Kidney (tissue), 14 donors: ENCODE results near the gene CT45A1. TPM values are rescaled to one million over a fixed set of nuclear protein-coding genes. Genes with fewer than 3 reads are reported as not detected.
"Not testable (repeated sequence)": the region's sequence is repeated elsewhere in the genome, so short reads cannot be mapped to it uniquely, and the experiment has no call there.

Source experiments
- DNase-seq, 5 donors: peaks; one replicate each; pipeline ENCODE4 v3.0.0-alpha.2; 2013 to 2020
- FAIRE-seq: peaks from 2 replicates; lab custom pipeline; 2012; peaks lifted over from hg19 to GRCh38; lab: Jason Lieb, UNC
- H3K27ac ChIP-seq, 2 donors: one replicate each; pipeline ENCODE4 v1.7.0; 2013; ENCODE audit warnings: low read depth in 2 of 2, low read length in 2 of 2, inconsistent platforms in 1 of 2
- H3K27me3 ChIP-seq: one replicate; pipeline ENCODE4 v1.7.1; 2013; ENCODE audit warnings: low read length, inconsistent platforms; ENCODE audit not compliant: control insufficient read depth, insufficient read depth
- H3K36me3 ChIP-seq, 3 donors: one replicate each; pipeline versions ENCODE4 v1.7.0 to v1.7.1; 2013; ENCODE audit warnings: low read length in 3 of 3, control low read depth in 1 of 3, inconsistent platforms in 1 of 3; ENCODE audit not compliant: insufficient read depth in 3 of 3, control insufficient read depth in 2 of 3
- H3K4me1 ChIP-seq, 3 donors: one replicate each; pipeline versions ENCODE4 v1.7.0 to v1.7.1; 2013; ENCODE audit warnings: low read length in 3 of 3, inconsistent platforms in 1 of 3, low read depth in 1 of 3; ENCODE audit not compliant: control insufficient read depth in 2 of 3, insufficient read depth in 2 of 3
- H3K4me3 ChIP-seq, 3 donors: one replicate each; pipeline versions ENCODE4 v1.7.0 to v1.8.1; 2013; ENCODE audit warnings: low read length in 3 of 3, control low read depth in 1 of 3, inconsistent platforms in 1 of 3
- H3K9ac ChIP-seq, 3 donors: one replicate each; pipeline versions ENCODE4 v1.7.0 to v1.7.1; 2013; ENCODE audit warnings: low read length in 3 of 3, control low read depth in 1 of 3, inconsistent platforms in 1 of 3
- H3K9me3 ChIP-seq, 3 donors: one replicate each; pipeline versions ENCODE4 v1.7.0 to v1.7.1; 2013; ENCODE audit warnings: low read length in 3 of 3, control low read depth in 1 of 3, inconsistent platforms in 1 of 3; ENCODE audit not compliant: control insufficient read depth in 2 of 3, insufficient read depth in 1 of 3
- CTCF ChIP-seq: IDR thresholded peaks from 3 replicates; pipeline ENCODE4 v1.5.1; 2012; ENCODE audit warnings: mild to moderate bottlenecking, moderate library complexity, borderline replicate concordance; ENCODE audit not compliant: insufficient read depth; ENCODE audit errors: extremely low read depth
- intact Hi-C: fragments of 100-400 bp; cut with DNase I; formaldehyde crosslinking; loops from one replicate; pipeline ENCODE4 v1.11.1; 2022
- polyA plus RNA-seq: library from polyadenylated mRNA; stranded (reverse); fragments of 350-450 nt; fragmentation: Illumina TruSeq; extraction: RNeasy Lipid Tissue Mini Kit (QIAGEN cat#74804); gene quantifications from one replicate; pipeline ENCODE4 v1.2.3, GENCODE V29; 2014; ENCODE audit warnings: low read depth, low replicate concordance; ENCODE audit not compliant: insufficient read depth
- total RNA-seq: library from RNA; stranded (reverse); fragmentation: NEBNext Ultra II Directional; extraction: Animal tissue kit (Norgen Biotek cat#: 25700); gene quantifications from one replicate; pipeline ENCODE4 v1.2.1, GENCODE V29; 2021
- donor health status: control.
- donor health status: control.
- donor health status: control.
- donor health status: control.
- donor health status: control.
- donor health status: DM: yes; HTN: yes; CAD: no.
- donor health status: Normal renal cell carcinoma (clear cell type).

Gene CT45A1
- total and polyA plus RNA-seq, 2 donors from 2014 or later = not detected

DNA sequence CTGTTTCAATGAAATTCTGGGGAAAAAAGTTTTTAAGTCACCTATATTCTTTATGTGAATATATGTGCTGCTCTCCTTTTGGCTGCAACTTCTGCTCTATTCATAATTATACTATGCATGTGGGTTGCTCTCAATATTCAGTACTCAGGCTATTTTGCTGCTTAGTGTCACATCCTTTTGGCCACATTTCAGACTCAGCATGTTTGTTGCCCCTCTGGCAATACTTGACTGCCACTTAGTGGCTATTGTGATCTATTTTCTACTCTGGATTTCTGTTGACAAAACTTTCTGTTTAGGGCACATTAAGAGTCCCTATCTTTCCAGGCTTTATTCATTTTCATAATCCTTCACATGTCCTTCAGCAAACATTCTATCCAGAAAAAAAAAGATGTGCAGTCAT, 15.8 kb upstream of the CT45A1 start:
- Histone ChIP-seq H3K27ac (no peak overlapping the region), H3K9ac (no peak overlapping the region), H3K4me1 (no peaks in the 10 kb centered on the region), H3K4me3 (no peak overlapping the region), H3K9me3 (no peaks in the 10 kb centered on the region), H3K27me3 (no peaks in the 10 kb centered on the region), H3K36me3 (no peaks in the 10 kb centered on the region)
- no peak for TF ChIP-seq CTCF
- intact Hi-C loops = no loop called here
- DNase-seq (no peak), FAIRE-seq (no peak)

DNA sequence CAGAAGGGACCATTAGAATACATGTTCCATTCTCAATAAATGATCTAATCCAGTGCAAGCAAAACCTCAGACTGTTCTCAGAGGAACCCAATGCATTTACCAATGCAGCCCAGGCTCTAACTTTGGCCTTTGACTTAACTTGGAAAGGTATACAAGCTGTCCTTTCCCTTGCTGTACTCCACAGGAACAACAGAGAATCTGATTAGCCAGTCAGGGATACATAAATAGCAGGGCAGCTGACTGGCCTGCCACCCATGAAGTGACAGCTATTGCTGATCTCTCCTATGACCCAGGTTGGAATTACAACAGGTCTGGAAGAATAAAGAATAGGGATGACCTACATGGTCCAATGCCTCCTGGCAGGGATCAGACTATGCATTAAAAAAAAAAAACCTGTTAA, 14.5 kb upstream of the CT45A1 start:
- Histone ChIP-seq H3K36me3 (no peaks in the 10 kb centered on the region), H3K27me3 (no peaks in the 10 kb centered on the region), H3K9me3 (no peaks in the 10 kb centered on the region), H3K27ac (no peak overlapping the region), H3K4me3 (no peak overlapping the region), H3K4me1 (no peaks in the 10 kb centered on the region), H3K9ac (no peak overlapping the region)
- TF ChIP-seq CTCF = no peak
- no peak for FAIRE-seq
- no peak for DNase-seq
- intact Hi-C loops = no loop called here

DNA sequence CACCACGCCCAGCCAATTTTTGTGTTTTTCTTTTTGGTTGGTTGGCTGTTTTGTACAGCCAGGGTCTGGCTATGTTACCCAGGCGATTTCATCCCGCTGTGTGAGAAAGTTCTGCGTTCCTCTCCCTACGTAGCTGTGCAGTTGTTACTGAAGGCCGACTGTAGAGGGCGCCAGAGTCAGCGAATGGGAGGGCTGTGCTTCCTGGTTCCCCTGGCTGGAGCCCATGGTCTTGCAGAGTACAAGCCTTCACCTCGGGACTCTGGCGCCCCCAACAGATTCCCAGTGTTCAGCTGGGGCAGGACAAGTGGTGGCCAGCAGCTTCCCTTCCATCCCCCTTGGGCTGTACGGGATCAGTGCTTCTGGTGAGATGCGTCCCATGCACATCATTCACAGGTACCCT, 5.6 kb upstream of the CT45A1 start:
- Histone ChIP-seq H3K27me3 (no peaks in the 10 kb centered on the region), H3K36me3 (no peaks in the 10 kb centered on the region), H3K4me3 (no peak overlapping the region), H3K27ac (no peak overlapping the region), H3K9me3 (no peaks in the 10 kb centered on the region), H3K4me1 (no peaks in the 10 kb centered on the region), H3K9ac (no peak overlapping the region)
- peak in 1 of 5 donors; percentile 18 for DNase-seq
- intact Hi-C loops = no loop called here
- TF ChIP-seq CTCF = no peak
- FAIRE-seq = no peak

GRCh38 chrX:135713795-135714194, 356 bp downstream of the CT45A1 start:
- Histone ChIP-seq H3K27ac (no peak overlapping the region), H3K4me3 (no peak overlapping the region), H3K4me1 (no peaks in the 10 kb centered on the region), H3K9ac (no peak overlapping the region), H3K36me3 (no peaks in the 10 kb centered on the region), H3K27me3 (no peaks in the 10 kb centered on the region), H3K9me3 (no peaks in the 10 kb centered on the region)
- TF ChIP-seq CTCF = no peak
- FAIRE-seq (no peak), DNase-seq (no peak)
- intact Hi-C loops = no loop called here

DNA sequence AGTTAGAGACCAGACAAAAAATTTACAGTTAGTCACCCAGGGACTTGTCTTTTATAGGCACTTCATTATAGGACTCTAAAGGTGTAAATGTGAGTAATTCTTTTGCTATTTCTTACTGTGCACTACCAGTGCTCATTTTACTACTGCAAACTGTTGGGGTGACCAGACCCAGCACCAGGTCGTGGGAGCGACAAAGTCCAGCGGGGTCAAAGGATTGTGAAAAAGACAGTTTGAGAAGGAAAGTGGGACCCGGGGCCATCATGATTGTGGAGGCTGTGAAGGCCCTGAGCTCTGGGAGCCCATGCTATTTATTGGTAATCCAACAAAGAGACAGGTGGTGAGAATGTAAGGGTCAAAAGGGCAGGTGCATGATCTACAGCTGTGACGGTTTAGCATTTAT, 21.2 kb downstream of the CT45A1 start:
- H3K27ac ChIP-seq, H3K4me1 ChIP-seq, H3K9ac ChIP-seq, FAIRE-seq, H3K27me3 ChIP-seq, H3K9me3 ChIP-seq, H3K36me3 ChIP-seq, H3K4me3 ChIP-seq, DNase-seq, intact Hi-C loops: not testable (repeated sequence)
